AG09319 (cell line): ENCODE data around the gene MOCS3.

Experiments used
- DNase-seq: peaks from one replicate; pipeline ENCODE4 v3.0.0-alpha.2; 2010; ENCODE audit warnings: low read depth; ENCODE audit errors: extremely low read depth
- CTCF ChIP-seq: IDR thresholded peaks from 2 replicates; pipeline ENCODE4 v1.5.1; 2011; ENCODE audit warnings: low read depth, mild to moderate bottlenecking, inconsistent platforms, low read length, moderate library complexity

MOCS3 gene

DNA sequence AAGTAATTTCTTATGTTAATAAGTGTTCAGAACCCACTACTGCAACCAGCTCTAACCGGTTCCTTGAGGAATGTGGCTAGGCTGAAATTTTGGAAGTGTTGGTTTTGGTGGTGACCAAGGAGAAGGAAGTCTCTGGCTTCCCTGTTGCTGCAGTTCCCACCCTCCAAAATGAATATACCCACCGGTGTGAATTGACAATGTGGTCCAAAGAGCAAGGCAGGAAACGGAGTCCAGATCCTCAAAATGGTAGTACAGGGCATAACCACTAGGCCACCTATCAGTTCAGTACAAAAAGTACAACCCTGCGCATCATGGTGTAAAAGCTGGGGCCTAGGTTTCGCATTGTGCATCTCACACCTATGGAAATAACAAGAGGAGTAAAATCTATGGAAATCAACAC is 30.1 kb upstream of the MOCS3 start:
- no peak for DNase-seq
- no peak for TF ChIP-seq CTCF

DNA sequence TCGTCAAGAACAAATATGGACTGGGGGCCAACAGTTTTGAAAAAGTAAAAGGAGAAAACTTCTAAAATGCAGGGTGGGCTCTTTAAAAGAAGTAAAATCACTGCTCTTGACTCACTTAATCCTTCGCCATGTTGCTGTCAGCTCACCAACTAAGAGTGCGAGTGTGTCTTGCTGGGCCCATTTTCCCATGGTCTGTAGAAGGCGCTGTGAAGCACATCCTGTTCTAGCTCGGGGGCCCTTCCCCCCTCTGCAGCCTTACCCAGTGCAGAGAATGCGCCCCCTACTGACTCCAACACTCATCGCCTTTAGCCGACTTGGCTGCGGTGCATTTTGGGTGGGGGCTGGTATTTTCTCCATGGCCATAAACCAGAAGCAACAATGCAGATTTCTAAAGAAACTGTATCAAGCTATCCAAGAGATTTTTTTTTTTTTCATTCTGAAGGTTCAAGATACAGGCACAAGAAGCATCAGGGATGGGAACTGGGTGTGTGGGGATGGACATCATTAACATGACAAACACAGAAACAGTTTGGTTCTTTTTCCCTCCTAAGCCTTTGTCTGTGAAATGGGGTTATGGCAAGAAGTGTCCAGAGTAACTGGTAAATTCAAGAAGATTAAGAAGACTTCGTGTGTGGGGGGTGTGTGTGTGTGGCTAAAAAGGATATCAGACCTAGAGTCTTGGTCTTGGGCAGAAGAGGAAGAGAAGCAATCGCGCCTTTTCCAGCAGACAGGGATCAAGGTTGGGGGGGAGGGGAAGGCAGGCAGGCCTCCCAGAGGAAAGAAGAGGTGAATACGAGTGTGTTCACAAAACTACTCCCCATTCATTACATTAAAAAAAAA is 29.1 kb upstream of the MOCS3 start:
- TF ChIP-seq CTCF: peak; percentile 97
- DNase-seq: peak; percentile 87

DNA sequence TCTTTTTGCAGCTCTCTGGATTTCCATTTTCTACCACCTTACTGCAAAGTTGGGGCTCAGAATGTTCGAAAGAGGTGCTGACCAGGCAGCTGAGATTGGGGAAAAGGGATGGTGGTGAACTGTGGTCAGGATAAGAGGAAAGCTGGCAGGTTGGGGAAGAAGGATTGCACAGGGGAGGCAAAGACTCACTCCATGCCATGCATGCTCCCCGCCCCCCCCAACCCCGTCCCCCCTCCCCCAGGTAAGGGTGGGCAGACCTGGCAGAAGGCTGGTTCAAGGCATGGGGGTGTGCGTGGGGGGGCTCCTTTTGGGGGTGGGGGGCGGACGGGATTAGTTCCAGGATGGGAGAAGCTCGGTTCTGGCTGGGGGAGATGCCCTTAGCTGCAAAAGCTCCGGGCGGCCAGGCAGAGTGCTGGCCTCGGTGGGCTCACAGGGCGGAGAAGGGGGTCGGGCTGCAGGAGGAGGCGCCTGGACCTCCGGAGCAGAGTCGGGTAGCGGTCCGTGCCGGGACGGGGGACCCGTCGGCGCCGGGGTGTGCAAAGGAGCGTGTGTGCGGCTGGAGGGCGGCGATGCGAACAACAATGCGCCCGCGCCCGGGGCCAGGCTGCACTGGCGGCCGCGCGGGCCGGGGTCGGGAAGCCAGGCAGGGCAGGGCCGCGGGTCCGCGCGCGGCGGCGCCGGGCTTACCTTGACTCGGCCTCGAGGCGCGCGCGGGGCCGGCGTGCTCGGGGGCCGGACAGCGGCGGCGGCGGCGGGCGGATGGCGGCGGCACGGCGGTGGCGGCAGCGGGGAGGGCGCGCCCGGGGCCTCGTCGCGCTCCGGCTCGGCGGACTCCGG is 28.3 kb upstream of the MOCS3 start:
- TF ChIP-seq CTCF: no peak
- no peak for DNase-seq

DNA sequence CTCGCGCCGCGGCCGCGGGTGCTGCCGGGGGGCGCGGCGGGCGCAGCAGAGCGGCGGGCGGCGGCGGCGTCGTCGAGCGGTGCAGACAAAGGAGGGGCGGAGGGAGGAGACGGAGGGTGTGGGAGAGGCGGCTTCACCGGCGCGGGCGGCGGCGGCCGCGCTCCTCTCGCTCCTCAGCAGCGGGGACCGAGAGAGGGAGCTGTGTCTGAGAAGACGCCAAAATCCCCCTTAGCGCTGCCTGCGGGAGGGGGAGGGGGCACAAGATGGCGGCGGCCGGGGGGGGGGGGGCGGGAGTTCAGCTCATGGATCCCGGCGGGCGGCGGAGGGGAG is 27.7 kb upstream of the MOCS3 start:
- no peak for DNase-seq

GRCh38 chr20:50931306-50932015 is 27.2 kb upstream of the MOCS3 start, which contains the start of gene ADNP:
Gene ADNP, minus strand, starts transcription at chr20:50931437. Its CDS starts 27,441 bp downstream, at chr20:50903996.
- DNase-seq: peak; percentile 69
- peak; percentile 48 for TF ChIP-seq CTCF

More for the DNA sequence above, 27.7 kb upstream of the MOCS3 start:
- TF ChIP-seq CTCF: no peak

DNA sequence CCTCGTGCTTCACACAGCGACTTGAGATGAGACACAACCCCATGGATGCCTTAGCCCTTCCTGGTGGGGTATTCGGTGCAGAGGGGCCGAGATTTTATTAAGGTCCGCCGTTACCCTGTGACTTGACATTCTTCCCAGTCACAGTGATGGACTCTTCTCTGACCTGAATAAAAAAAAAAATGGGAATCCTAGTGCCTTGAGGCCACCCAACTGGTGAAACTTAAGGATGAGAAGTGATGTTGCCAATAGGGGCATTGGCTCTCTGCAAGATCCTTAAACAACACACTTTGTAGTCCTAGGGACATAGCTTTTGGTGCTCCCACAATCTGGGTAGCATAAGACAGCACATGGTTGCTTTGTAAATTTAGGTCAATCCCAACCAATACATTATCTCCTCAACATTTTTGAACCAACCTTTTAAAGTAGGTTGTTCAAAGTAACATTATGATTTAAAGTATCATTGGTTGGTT is 26.6 kb upstream of the MOCS3 start:
- DNase-seq: no peak

More for the DNA sequence above, 26.6 kb upstream of the MOCS3 start:
- no peak for TF ChIP-seq CTCF
